Breast epithelium (tissue), 3 donors: Measurements from ENCODE around the gene SCN5A.

Source experiments
- CTCF ChIP-seq, 3 donors: fragments of 450-650 bp; IDR thresholded peaks; one replicate each; pipeline ENCODE4 v1.5.1; 2016 to 2017; ENCODE audit warnings: antibody characterized with exemption in 3 of 3, mild to moderate bottlenecking in 3 of 3, moderate library complexity in 3 of 3
- POLR2A ChIP-seq: fragments of 450-650 bp; IDR thresholded peaks from one replicate; pipeline ENCODE4 v1.6.1; 2016; ENCODE audit warnings: antibody characterized with exemption, mild to moderate bottlenecking, moderate library complexity
- POLR2AphosphoS5 ChIP-seq, 3 donors: sonication (generic); formaldehyde crosslinking; IDR thresholded peaks; one replicate each; pipeline ENCODE4 v1.6.1; 2017; ENCODE audit warnings: antibody characterized with exemption in 3 of 3

- TF ChIP-seq CTCF (IDR thresholded peaks at IDR 0.05) (no peak), POLR2AphosphoS5 (IDR thresholded peaks at IDR 0.05) (no peak), POLR2A (no peak)
These were observed 75.9 kb downstream of the SCN5A start for GRCh38 chr3:38573556-38573955.
